NB4 (cell line): ENCODE results near the gene CIAO2B.
"Not testable (repeated sequence)": the region's sequence is repeated elsewhere in the genome, so short reads cannot be mapped to it uniquely, and the experiment has no call there.

Source experiments
- CTCF ChIP-seq: IDR thresholded peaks from one replicate; pipeline ENCODE4 v1.5.1; 2012; ENCODE audit warnings: low read depth, low read length
- MAX ChIP-seq: IDR thresholded peaks from 2 replicates; pipeline ENCODE4 v1.6.1; 2011; ENCODE audit warnings: low read depth, low read length
- MYC ChIP-seq: IDR thresholded peaks from 2 replicates; pipeline ENCODE4 v1.6.1; 2011; ENCODE audit warnings: low read depth, low read length
- POLR2A ChIP-seq: IDR thresholded peaks from 2 replicates; pipeline ENCODE4 v1.6.1; 2011; ENCODE audit warnings: mild to moderate bottlenecking; ENCODE audit not compliant: insufficient read length; ENCODE audit errors: extremely low read depth

GRCh38 chr16:66896682-66897081 lies 37.5 kb downstream of the CIAO2B start:
- not testable (repeated sequence) for TF ChIP-seq CTCF, POLR2A, MYC, MAX
